B cell (primary cell): ENCODE measurements around the gene INPP4A. TPM values are rescaled to one million over a fixed set of nuclear protein-coding genes. Genes with fewer than 3 reads are reported as not detected.

Source experiments
- ATAC-seq: fragments of 200-7000 bp; cut with Tn5 transposase; one replicate; pipeline ENCODE4 v1.10.0; 2021; ENCODE audit warnings: low read depth, mild to moderate bottlenecking, moderate number of reproducible peaks, moderate library complexity
- CTCF ChIA-PET: fragments of 350-600 bp; sonication (Branson Sonifier 250); formaldehyde crosslinking; loops from one replicate; lab custom pipeline; 2021; ENCODE audit warnings: antibody characterized with exemption, inconsistent platforms; lab: Charles Lee
- POLR2A ChIA-PET: fragments of 350-600 bp; sonication (Branson Sonifier 250); formaldehyde crosslinking; loops from one replicate; lab custom pipeline; 2021; ENCODE audit warnings: antibody characterized with exemption; lab: Charles Lee
- DNase-seq: peaks from one replicate; pipeline ENCODE4 v3.0.0; 2013
- H2AFZ ChIP-seq: 2 replicates; pipeline ENCODE4 v1.6.1; 2012; ENCODE audit warnings: mild to moderate bottlenecking, low read depth, low read length; ENCODE audit not compliant: insufficient read depth, poor library complexity, severe bottlenecking
- H3K27ac ChIP-seq, 2 donors: 1 replicate in 1 of 2; 2 replicates in 1 of 2; pipeline ENCODE4 v1.5.1; 2012 to 2013; ENCODE audit warnings: low read length in 2 of 2, mild to moderate bottlenecking in 2 of 2, moderate library complexity in 1 of 2
- H3K27me3 ChIP-seq, 4 experiments: fragments of 200-600 bp in 1 of 4; sonication (generic) in 1 of 4; replicated peaks in 1 of 4; 1 replicate in 2 of 4; 2 replicates in 2 of 4; pipeline versions ENCODE4 v1.6.1 to v1.7.0; 2013 to 2016; ENCODE audit warnings: low read length in 3 of 4, mild to moderate bottlenecking in 2 of 4, mixed read lengths in 1 of 4, moderate library complexity in 1 of 4; ENCODE audit not compliant: insufficient read depth in 4 of 4, control insufficient read depth in 3 of 4; ENCODE audit errors: control extremely low read depth in 1 of 4
- H3K36me3 ChIP-seq, 2 experiments: replicated peaks in 1 of 2; 1 replicate in 1 of 2; 2 replicates in 1 of 2; pipeline versions ENCODE4 v1.6.1 to v1.7.1; 2013; ENCODE audit warnings: low read length in 1 of 2; ENCODE audit not compliant: insufficient read depth in 2 of 2, control insufficient read depth in 1 of 2; ENCODE audit errors: control extremely low read depth in 1 of 2, extremely low read depth in 1 of 2
- H3K4me1 ChIP-seq, 2 donors: fragments of 200-600 bp in 1 of 2; sonication (generic) in 1 of 2; 1 replicate in 1 of 2; 2 replicates in 1 of 2; pipeline versions ENCODE4 v1.5.1 to v1.6.1; 2013 to 2017; ENCODE audit warnings: low read length in 2 of 2; ENCODE audit not compliant: control insufficient read depth in 2 of 2, insufficient read depth in 2 of 2
- H3K4me2 ChIP-seq: replicated peaks from 2 replicates; pipeline ENCODE3; 2012; ENCODE audit warnings: mild to moderate bottlenecking, low read depth, low read length; ENCODE audit not compliant: poor library complexity, severe bottlenecking
- H3K4me3 ChIP-seq, 5 experiments: fragments of 200-600 bp in 1 of 5; sonication (generic) in 1 of 5; 1 replicate in 3 of 5; 2 replicates in 2 of 5; pipeline versions ENCODE4 v1.5.1 to v1.7.0; 2011 to 2016; ENCODE audit warnings: low read length in 4 of 5, mild to moderate bottlenecking in 4 of 5, low read depth in 2 of 5, control low read depth in 1 of 5, moderate library complexity in 1 of 5; ENCODE audit not compliant: insufficient read depth in 1 of 5; ENCODE audit errors: control extremely low read depth in 1 of 5, extremely low read depth in 1 of 5
- H3K79me2 ChIP-seq: fragments of 200-600 bp; sonication (generic); one replicate; pipeline ENCODE4 v1.6.0; 2016; ENCODE audit warnings: low read length; ENCODE audit not compliant: control insufficient read depth, insufficient read depth
- H3K9ac ChIP-seq: fragments of 200-600 bp; sonication (generic); 2 replicates; pipeline ENCODE4 v1.6.1; 2017; ENCODE audit warnings: mild to moderate bottlenecking, low read length, moderate library complexity
- H3K9me3 ChIP-seq, 3 donors: one replicate each; pipeline versions ENCODE4 v1.6.1 to v1.7.1; 2013; ENCODE audit warnings: low read length in 2 of 3; ENCODE audit not compliant: control insufficient read depth in 2 of 3, insufficient read depth in 1 of 3; ENCODE audit errors: control extremely low read depth in 1 of 3
- H4K20me1 ChIP-seq: 2 replicates; pipeline ENCODE4 v1.6.0; 2012; ENCODE audit warnings: mild to moderate bottlenecking, low read length; ENCODE audit not compliant: insufficient read depth, control insufficient read depth, poor library complexity, severe bottlenecking
- H3K27ac Mint-ChIP-seq: one replicate; pipeline ENCODE4 v1.8.0; 2021; ENCODE audit warnings: mixed read lengths
- H3K27me3 Mint-ChIP-seq: one replicate; pipeline ENCODE4 v1.8.0; 2021; ENCODE audit warnings: mixed read lengths
- H3K4me1 Mint-ChIP-seq: one replicate; pipeline ENCODE4 v1.8.0; 2021; ENCODE audit warnings: mixed read lengths
- H3K4me3 Mint-ChIP-seq: one replicate; pipeline ENCODE4 v1.8.0; 2021; ENCODE audit warnings: mixed read lengths
- H3K9me3 Mint-ChIP-seq: one replicate; pipeline ENCODE4 v1.8.0; 2022; ENCODE audit warnings: mixed read lengths; ENCODE audit not compliant: insufficient read depth
- EZH2 ChIP-seq: IDR thresholded peaks from 2 replicates; pipeline ENCODE4 v1.6.1; 2012; ENCODE audit warnings: borderline replicate concordance, low read depth, mild to moderate bottlenecking, moderate library complexity, low read length; ENCODE audit not compliant: insufficient read depth, poor library complexity, severe bottlenecking
- WGBS: methylation state at CpG from one replicate; pipeline ENCODE4 v1.1.5; 2013; ENCODE audit warnings: missing lambda C conversion rate; ENCODE audit not compliant: insufficient coverage; 5-methylcytosine and 5-hydroxymethylcytosine counted together
- intact Hi-C: fragments of 100-400 bp; cut with micrococcal nuclease; formaldehyde crosslinking; loops from one replicate; pipeline ENCODE4 v1.10.0; 2022
- polyA plus RNA-seq: library from polyadenylated mRNA; depleted of rRNA; stranded (reverse); fragments of >200 nt; gene quantifications from 2 replicates; pipeline ENCODE4 v1.2.3, GENCODE V29; 2012
- total RNA-seq, 2 donors: library from RNA; stranded (reverse); fragments of 120-200 nt in 1 of 2; gene quantifications; 1 replicate in 1 of 2; 2 replicates in 1 of 2; pipeline versions ENCODE4 v1.2.3 to v1.2.4, GENCODE V29; 2013 to 2022
- TF ChIP-seq, protein P1 (sequence below): fragments of 200-600 bp; IDR thresholded peaks from one replicate; pipeline ENCODE4 v1.8.0; 2022; ENCODE audit warnings: antibody characterized with exemption, mild to moderate bottlenecking

INPP4A gene
- total and polyA plus RNA-seq, 2 donors (not counting 1 experiment from before 2014, with no cell fraction given): 10.7 to 22.5 TPM

DNA sequence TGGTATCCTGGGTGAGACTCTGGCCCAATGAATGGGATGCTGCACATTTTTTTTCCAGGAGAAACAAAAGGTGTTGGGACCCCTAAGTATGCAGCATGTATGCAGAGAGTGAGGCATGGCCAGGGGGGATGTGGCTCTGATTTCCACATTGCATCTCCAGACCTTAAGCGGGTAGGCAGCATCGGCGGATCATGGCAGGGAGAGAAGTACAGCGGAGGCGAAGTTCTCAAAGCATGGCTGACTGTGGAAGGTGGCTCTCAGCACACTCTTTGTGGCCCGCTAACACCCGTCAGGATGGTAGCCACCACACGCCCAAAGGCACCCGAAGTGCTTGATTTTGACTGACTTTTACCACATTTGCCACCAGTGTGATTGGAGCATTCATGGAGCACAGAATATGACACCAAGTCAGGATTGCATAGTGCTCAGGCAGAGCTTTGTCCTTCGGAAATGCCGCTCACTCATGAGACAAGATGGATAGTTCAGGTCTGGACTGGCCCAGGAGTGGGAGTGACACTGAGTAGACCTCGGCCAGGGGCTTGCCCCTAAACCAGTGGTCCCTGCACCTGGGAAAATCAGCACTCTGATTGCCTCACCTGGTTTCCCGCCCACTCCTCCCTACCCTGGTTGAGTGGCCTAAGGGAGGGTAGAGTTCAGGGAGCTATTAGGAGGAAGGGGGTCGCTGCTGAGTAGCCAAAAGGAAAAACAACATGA lies 14.2 kb downstream of the INPP4A start:
- peaks cover 68% of the 10 kb centered on the region for H3K4me1 Mint-ChIP-seq
- H3K36me3 ChIP-seq: no peaks in the 10 kb centered on the region
- H2AFZ ChIP-seq: no peak overlapping the region
- ChIA-PET POLR2A (no interaction called here), CTCF (interaction anchor here (1.6 kb wide), 1 partner anchor 9 kb away, joined by 4 read pairs; no protein-coding TSS in a partner anchor)
- H3K4me1 ChIP-seq: peaks cover 57 to 73% of the 10 kb centered on the region in 2 donors
- H4K20me1 ChIP-seq: peaks cover 14% of the 10 kb centered on the region
- no peak overlapping the region for H3K4me3 Mint-ChIP-seq
- DNase-seq (no peak), ATAC-seq (no peak)
- TF ChIP-seq, protein P1, sequence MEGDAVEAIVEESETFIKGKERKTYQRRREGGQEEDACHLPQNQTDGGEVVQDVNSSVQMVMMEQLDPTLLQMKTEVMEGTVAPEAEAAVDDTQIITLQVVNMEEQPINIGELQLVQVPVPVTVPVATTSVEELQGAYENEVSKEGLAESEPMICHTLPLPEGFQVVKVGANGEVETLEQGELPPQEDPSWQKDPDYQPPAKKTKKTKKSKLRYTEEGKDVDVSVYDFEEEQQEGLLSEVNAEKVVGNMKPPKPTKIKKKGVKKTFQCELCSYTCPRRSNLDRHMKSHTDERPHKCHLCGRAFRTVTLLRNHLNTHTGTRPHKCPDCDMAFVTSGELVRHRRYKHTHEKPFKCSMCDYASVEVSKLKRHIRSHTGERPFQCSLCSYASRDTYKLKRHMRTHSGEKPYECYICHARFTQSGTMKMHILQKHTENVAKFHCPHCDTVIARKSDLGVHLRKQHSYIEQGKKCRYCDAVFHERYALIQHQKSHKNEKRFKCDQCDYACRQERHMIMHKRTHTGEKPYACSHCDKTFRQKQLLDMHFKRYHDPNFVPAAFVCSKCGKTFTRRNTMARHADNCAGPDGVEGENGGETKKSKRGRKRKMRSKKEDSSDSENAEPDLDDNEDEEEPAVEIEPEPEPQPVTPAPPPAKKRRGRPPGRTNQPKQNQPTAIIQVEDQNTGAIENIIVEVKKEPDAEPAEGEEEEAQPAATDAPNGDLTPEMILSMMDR: no peak
- no peak for TF ChIP-seq EZH2
- no peaks in the 10 kb centered on the region for H3K27me3 Mint-ChIP-seq
- no peak overlapping the region for H3K9ac ChIP-seq
- no peak overlapping the region for H3K27ac Mint-ChIP-seq
- peaks cover 62% of the 10 kb centered on the region for H3K79me2 ChIP-seq
- no peak overlapping the region for H3K4me2 ChIP-seq
- WGBS: 99% methylated on average over 11 of the region's 14 CpGs
- no peak overlapping the region for H3K27ac ChIP-seq
- H3K27me3 ChIP-seq: no peaks in the 10 kb centered on the region
- H3K9me3 Mint-ChIP-seq: no peaks in the 10 kb centered on the region
- no peak overlapping the region for H3K4me3 ChIP-seq
- intact Hi-C loops: loop anchor here (5.0 kb wide), 1 partner anchor 98 kb away; no protein-coding TSS in a partner anchor
- H3K9me3 ChIP-seq: peaks cover 0 to 10% (median 0%) of the 10 kb centered on the region in 3 donors

DNA sequence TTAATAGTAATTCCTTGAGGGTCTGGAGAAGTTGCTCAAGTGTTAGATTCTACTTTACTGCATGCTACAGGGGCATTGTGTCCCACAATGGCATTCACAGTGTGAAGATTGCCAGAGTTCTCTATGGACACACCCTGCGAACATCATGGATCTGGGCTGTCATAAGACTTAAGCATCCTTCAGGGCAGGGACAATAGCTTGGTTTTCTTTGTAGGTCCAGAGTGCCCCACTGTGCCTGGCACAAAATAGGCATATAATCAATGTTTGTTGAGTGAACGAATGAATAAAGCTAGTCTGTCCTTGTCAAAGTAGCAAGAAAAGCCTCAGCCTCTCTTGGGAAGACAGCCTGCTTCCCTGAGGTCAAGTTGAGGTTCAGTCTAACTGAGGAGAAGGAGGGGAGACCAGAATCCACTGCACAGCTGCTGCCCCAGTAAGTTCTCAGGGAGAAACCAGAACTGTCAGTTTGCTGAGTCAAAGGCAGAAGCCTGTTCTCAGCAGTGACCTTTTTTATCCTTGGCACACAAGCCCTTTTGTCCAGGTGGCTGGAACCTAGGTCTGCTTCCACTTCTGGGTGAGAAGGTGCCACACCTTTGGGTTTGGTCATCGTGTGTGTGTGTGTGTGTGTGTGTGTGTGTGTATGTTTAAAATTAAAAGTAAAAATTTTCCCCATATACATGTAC lies 15.0 kb downstream of the INPP4A start:
- H3K79me2 ChIP-seq: peaks cover 55% of the 10 kb centered on the region
- ATAC-seq (no peak), DNase-seq (no peak)
- H3K4me1 ChIP-seq: peaks cover 58 to 73% of the 10 kb centered on the region in 2 donors
- no peak overlapping the region for H3K27ac ChIP-seq
- no peak overlapping the region for H3K9ac ChIP-seq
- peaks cover 68% of the 10 kb centered on the region for H3K4me1 Mint-ChIP-seq
- intact Hi-C loops: loop anchor here (2.0 to 5.0 kb wide), 3 partner anchors 15 to 98 kb away; partner anchors contain the start of gene INPP4A
- H3K36me3 ChIP-seq: no peaks in the 10 kb centered on the region
- no peak overlapping the region for H3K4me3 Mint-ChIP-seq
- peaks cover 14% of the 10 kb centered on the region for H4K20me1 ChIP-seq
- no peaks in the 10 kb centered on the region for H3K27me3 Mint-ChIP-seq
- POLR2A ChIA-PET: no interaction called here
- TF ChIP-seq, protein P1: no peak
- no peak for TF ChIP-seq EZH2
- no peak overlapping the region for H3K4me3 ChIP-seq
- CTCF ChIA-PET: no interaction called here
- H3K4me2 ChIP-seq: peak overlapping the region; percentile 62
- peaks cover 0 to 15% (median 0%) of the 10 kb centered on the region in 3 donors for H3K9me3 ChIP-seq
- no peaks in the 10 kb centered on the region for H3K27me3 ChIP-seq
- 80% methylated on average over 2 of the region's 3 CpGs for WGBS
- H3K27ac Mint-ChIP-seq: no peak overlapping the region
- H3K9me3 Mint-ChIP-seq: no peaks in the 10 kb centered on the region
- no peak overlapping the region for H2AFZ ChIP-seq
